Motor neuron (in vitro differentiated cells): Measurements from ENCODE around the gene PITPNM3. TPM values are rescaled to one million over a fixed set of nuclear protein-coding genes. Genes with fewer than 3 reads are reported as not detected.
"Not testable (repeated sequence)": the region's sequence is repeated elsewhere in the genome, so short reads cannot be mapped to it uniquely, and the experiment has no call there.

ENCODE experiments used
- ATAC-seq, 8 experiments: fragments of 200-7000 bp; cut with Tn5 transposase; replicated peaks in 6 of 8; 2 replicates each; pipeline ENCODE4 v1.8.0; 2021; ENCODE audit warnings: mild to moderate bottlenecking in 8 of 8, moderate library complexity in 8 of 8
- H3K27ac ChIP-seq, 2 donors: fragments of 250-450 bp; sonication (Bioruptor Pico); 2 replicates each; pipeline ENCODE4 v1.9.0; 2021; ENCODE audit warnings: antibody characterized with exemption in 2 of 2, mild to moderate bottlenecking in 2 of 2, moderate library complexity in 1 of 2
- H3K4me1 ChIP-seq, 2 donors: fragments of 250-450 bp; sonication (Bioruptor Pico); replicated peaks in 1 of 2; 2 replicates each; pipeline ENCODE4 v1.6.1; 2021; ENCODE audit warnings: antibody characterized with exemption in 2 of 2, mild to moderate bottlenecking in 2 of 2, moderate library complexity in 1 of 2
- H3K4me3 ChIP-seq, 5 donors: fragments of 250-450 bp; sonication (Bioruptor Pico); 2 replicates each; pipeline ENCODE4 v1.9.0; 2021; ENCODE audit warnings: antibody characterized with exemption in 5 of 5, mild to moderate bottlenecking in 5 of 5, moderate library complexity in 4 of 5
- WGBS, 10 experiments: fragments of 450-650 bp; shearing (Covaris generic); methylation state at CpG; one replicate each; pipeline ENCODE4 v1.0.0; 2022; 5-methylcytosine and 5-hydroxymethylcytosine counted together
- in situ Hi-C, 9 experiments: fragments of 400-800 bp; cut with MboI; loops; one replicate each; pipeline ENCODE4 v1.15.0; 2021; ENCODE audit warnings: low sequenced_read_pairs in 9 of 9, low pct_unique_long_range_greater_than_20kb in 2 of 9; ENCODE audit not compliant: unreplicated experiment in 9 of 9
- total RNA-seq, 8 experiments: library from RNA; unstranded; fragments of 300-600 nt; gene quantifications; 2 replicates each; pipeline versions ENCODE4 v1.2.3 to v1.2.4, GENCODE V29; 2022

PITPNM3 gene
- total RNA-seq, 8 experiments from 2014 or later, result 0.31 to 10.1 (median 1.7) TPM

DNA sequence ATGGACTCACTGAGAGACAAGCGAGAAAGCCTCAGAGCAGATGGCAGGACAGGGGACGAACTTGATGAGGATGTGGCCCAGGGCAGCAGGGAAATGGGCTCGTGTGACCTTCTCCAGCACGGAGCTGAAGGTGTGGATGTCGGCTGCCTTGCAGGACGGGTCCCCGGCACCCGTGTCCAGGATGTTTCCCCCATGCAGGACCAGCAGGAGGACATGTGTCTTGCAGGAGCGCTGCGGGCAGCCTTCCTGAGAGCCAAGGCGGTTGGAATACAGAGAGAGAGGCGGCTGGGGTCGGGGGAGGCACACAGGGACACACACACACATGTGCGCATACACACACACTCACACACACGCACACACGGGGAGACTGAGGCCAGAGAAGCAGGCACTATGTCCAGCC is 72.8 kb downstream of the PITPNM3 start:
- peaks cover 20 to 21% of the 10 kb centered on the region in 2 donors for H3K4me1 ChIP-seq
- in situ Hi-C loops, result no loop called here
- 40 to 100% (median 80%) methylated on average over 1 to 9 of the region's 16 CpGs; no CpG with 5 or more reads in 3 of the 10 experiments for WGBS, 10 experiments
- ATAC-seq, result no peak
- no peak overlapping the region for H3K4me3 ChIP-seq
- H3K27ac ChIP-seq, result no peak overlapping the region

DNA sequence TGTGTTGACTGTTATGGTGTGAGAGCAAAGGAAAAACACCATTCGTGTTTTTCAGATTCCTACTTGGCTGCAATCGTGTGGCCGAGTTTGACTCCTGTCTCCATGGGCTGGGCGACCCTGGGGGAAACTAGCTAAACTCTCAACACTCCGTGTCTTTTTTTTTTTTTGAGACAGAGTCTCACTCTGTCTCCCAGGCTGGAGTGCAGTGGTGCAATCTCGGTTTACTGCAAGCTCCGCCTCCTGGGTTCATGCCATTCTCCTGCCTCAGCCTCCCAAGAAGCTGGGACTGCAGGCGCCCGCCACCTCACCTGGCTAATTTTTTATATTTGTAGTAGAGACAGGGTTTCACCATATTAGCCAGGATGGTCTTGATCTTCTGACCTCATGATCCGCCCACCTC is 73.6 kb downstream of the PITPNM3 start:
- H3K4me3 ChIP-seq, H3K27ac ChIP-seq, ATAC-seq, in situ Hi-C loops: not testable (repeated sequence)
- peaks cover 23 to 28% of the 10 kb centered on the region in 2 donors for H3K4me1 ChIP-seq
- WGBS, 10 experiments, result 50 to 92% (median 85%) methylated on average over 2 to 4 of the region's 10 CpGs; no CpG with 5 or more reads in 6 of the 10 experiments

DNA sequence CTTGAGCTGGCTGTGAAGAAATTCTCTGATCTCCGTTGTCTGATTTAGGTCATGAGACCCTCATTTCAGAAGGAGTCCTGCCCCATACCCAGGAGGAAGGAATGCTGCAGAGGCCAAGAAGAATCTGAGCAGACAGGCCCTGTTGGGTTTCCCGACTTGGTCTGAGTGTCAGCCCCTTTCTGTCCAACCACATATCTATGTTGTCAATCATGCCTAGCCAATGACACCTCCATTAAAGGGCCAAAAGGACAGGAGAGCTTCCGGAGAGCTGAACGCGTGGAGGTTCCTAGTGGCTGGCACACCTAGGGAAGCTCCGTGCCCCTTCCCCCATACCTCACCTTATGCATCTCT is 74.3 kb downstream of the PITPNM3 start:
- WGBS, 10 experiments, result 0 to 100% (median 97%) methylated on average over 1 to 4 of the region's 6 CpGs; no CpG with 5 or more reads in 5 of the 10 experiments
- Histone ChIP-seq H3K4me3 (no peak overlapping the region), H3K27ac (no peak overlapping the region), H3K4me1 (peaks cover 26 to 35% of the 10 kb centered on the region in 2 donors)
- no peak for ATAC-seq
- in situ Hi-C loops, result no loop called here

DNA sequence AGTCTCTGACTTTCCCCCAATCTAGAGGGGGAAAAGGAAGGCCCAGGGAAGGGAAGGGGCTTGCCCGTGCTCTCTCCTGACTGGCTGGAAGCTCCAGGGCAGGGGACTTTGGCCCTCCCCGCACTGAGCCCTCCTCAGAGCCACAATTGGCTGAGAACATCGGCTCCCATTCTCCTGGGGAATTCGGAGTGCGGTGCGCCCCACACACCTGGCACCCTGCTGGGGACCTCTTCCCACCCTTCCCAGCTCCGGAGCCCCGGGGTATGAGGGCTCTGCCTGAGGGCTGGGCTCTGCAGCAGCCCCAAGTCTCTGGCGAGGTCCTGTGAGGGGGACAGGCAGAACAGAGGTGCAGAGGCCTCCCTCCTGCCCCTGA is 76.1 kb downstream of the PITPNM3 start:
- peak overlapping the region in 1 of 2 donors; percentile 10 for H3K27ac ChIP-seq
- 50 to 80% methylated on average over 1 to 2 of the region's 9 CpGs; no CpG with 5 or more reads in 8 of the 10 experiments for WGBS, 10 experiments
- peak in 5 of 8 experiments; percentile 9 to 26 (median 21) for ATAC-seq
- H3K4me3 ChIP-seq, result no peak overlapping the region
- in situ Hi-C loops, result no loop called here
- H3K4me1 ChIP-seq, result peaks cover 37 to 52% of the 10 kb centered on the region in 2 donors

DNA sequence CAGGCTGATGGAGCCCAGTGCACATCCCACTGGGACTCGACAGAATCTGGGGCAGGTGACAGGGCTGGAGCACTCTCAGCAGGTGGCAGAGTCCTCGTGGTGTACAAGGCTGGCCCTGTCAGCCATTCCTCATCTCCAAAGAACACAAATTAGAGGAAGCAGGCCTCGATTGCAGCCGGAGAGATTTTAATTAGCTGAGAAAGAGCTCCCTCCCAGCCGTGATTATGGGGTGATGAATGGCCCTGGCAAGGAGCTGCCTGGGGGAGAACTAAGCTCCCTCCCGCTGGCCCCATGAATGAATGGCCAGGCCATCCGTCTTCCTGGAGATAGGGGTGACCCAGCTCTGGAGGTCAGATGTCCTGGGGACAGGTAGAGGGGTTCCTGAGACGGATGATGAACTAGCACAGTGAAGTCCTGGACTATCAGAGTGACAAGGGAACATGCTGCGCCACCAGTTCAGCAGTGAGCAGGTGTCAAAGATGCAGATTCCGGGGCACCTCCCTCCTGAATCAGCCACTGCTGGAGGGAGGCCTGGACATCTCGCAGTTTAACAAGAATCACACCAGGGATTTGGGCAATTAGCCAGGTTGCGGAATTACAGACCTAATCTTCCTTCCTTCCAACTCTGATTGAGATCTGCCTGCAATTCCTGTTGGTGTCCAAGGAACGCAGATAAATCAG is 76.6 kb downstream of the PITPNM3 start:
- in situ Hi-C loops, result no loop called here
- peak in 6 of 8 experiments; percentile 41 to 83 (median 76) for ATAC-seq

DNA sequence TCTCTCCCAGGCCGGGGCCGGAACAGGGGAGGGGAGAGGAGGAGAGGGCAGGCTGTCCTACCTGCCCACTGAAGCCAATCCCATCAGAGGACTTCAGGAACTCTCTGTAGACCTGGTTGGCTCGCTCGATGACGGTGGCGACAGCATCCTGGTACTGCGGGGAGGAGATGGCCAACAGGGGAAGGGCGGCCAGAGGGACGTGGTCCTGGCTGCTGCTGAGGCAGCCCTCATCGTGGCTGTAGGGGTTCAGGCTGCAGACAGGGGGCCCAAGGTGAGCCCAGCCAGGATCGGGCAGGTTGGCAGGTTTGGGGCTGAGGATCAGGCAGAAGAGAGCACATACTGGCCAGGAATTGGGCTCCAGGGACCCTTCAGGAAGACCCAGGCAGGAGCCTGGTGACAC is 77.9 kb downstream of the PITPNM3 start:
- Histone ChIP-seq H3K4me1 (peaks cover 44 to 55% of the 10 kb centered on the region in 2 donors), H3K4me3 (no peak overlapping the region), H3K27ac (no peak overlapping the region)
- no peak for ATAC-seq
- in situ Hi-C loops, result no loop called here
- 50 to 92% (median 78%) methylated on average over 1 to 9 of the region's 11 CpGs; no CpG with 5 or more reads in 4 of the 10 experiments for WGBS, 10 experiments

More for the DNA sequence above, 76.6 kb downstream of the PITPNM3 start:
- Histone ChIP-seq H3K27ac (peak overlapping the region in 1 of 2 donors; percentile 1), H3K4me3 (no peak overlapping the region), H3K4me1 (peaks cover 42 to 55% of the 10 kb centered on the region in 2 donors)
- 0 to 80% (median 30%) methylated on average over 1 to 7 of the region's 13 CpGs; no CpG with 5 or more reads in 4 of the 10 experiments for WGBS, 10 experiments

DNA sequence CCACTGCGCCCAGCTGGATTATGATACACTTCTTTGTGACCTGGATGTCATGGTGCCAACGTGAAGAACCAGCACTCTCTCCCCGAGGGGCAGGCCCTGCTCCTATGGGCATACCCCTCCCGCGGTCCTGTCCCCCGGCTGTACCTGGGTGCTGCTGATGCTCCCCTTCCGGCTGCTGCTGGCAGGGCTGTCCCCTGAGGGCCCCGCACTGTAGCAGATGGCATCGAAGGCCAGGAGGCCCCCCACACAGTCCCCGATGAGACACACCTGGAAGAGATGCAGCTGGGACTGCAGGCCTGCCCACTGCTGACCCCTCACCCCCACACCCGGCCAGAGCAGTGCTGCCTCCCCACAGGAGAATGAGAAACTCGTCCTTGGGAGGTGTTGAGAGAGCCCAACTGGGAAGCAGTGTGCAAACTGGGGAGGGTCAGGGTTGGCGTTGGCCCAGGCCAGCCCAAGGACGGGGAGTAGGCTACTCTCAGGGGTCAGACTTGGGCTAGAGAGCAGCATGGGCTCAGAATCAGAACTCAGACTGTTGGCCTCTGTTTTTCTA is 78.4 kb downstream of the PITPNM3 start:
- 40 to 100% (median 72%) methylated on average over 1 to 5 of the region's 14 CpGs; no CpG with 5 or more reads in 6 of the 10 experiments for WGBS, 10 experiments
- in situ Hi-C loops, result no loop called here

DNA sequence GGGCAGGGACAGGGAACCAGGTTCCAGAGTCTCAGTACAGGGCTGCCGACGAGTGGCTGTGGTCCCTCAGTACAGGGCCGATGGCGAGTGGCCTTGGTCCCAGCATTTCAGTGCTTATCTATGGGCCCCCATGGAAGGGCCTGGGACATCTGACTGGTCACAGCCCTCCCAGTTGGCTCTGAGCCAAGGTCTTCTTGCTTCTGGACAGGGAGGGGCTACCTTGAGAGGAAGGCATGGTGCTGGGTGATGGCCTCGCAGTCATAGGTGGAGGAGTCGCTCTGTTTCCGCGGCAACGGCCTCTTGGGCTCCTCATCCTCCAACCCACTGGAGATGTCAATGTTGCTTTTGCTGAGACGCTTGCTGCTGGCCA is 79.6 kb downstream of the PITPNM3 start:
- WGBS, 10 experiments, result 60 to 97% (median 71%) methylated on average over 1 to 6 of the region's 10 CpGs; no CpG with 5 or more reads in 7 of the 10 experiments
- peak in 3 of 8 experiments; percentile 9 to 33 (median 23) for ATAC-seq
- no peak overlapping the region for H3K27ac ChIP-seq
- no peak overlapping the region for H3K4me3 ChIP-seq
- peaks cover 52 to 55% of the 10 kb centered on the region in 2 donors for H3K4me1 ChIP-seq
- in situ Hi-C loops, result no loop called here

More for the DNA sequence above, 78.4 kb downstream of the PITPNM3 start:
- H3K27ac ChIP-seq, result no peak overlapping the region
- H3K4me1 ChIP-seq, result peaks cover 49 to 55% of the 10 kb centered on the region in 2 donors
- ATAC-seq, result no peak
- no peak overlapping the region for H3K4me3 ChIP-seq

DNA sequence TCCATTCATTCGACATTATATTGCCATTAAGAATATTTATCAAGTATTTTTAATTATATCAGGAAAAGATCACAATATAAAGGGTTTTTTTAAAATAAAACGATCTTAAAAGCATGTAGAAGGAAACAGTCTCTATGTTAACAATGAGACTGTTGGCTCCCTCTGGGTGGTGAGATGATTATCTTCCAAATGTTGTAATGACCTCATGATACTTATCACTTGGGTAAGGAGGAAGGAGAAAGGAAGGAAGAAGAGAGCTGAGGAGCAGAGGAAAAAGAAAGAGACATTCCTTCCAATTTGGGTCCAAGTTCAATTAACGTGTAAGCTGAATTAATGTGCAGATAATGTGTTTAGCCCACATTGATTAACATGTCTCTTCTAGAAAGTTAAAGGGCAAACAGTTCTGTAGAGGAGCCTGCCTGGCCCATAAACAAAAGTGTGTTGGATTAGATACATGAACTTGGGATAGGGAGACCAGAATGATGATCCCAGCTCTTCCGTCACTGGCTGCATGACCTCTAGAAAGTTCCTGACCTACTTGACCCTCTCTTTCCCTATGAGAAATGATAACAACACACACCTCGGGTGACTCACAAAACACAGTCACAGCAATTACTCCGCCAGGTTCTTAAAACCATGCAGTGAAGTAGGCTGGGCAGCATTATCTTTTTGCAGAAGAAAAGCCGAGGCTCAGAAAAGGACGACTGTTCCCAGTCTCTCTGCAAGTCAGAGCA is 80.1 kb downstream of the PITPNM3 start:
- in situ Hi-C loops, result no loop called here

DNA sequence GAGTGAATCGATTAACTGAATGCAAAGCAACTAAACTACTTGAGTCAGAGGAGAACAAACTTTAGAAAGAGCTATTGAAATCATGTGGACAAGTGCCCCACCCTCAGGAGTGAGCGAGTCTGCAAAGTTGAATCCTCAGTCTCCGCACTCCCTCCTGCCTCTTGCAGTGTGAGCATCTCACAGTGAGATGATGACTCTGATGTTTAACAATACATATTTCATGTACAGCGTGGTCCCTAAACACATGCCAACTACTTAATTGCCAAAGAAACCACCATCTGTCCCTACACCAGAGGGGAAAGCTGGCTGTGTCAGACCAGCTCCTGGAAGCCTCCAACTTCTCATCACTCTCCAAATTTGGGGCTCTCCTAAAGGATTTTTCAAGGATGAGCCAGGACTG is 80.9 kb downstream of the PITPNM3 start:
- Histone ChIP-seq H3K27ac (no peak overlapping the region), H3K4me3 (no peak overlapping the region), H3K4me1 (peaks cover 49 to 53% of the 10 kb centered on the region in 2 donors)
- peak in 2 of 8 experiments; percentile 8 to 19 for ATAC-seq
- in situ Hi-C loops, result no loop called here
- 13 to 69% (median 43%) methylated on average over 1 to 2 of the region's 4 CpGs; no CpG with 5 or more reads in 6 of the 10 experiments for WGBS, 10 experiments

More for the DNA sequence above, 80.1 kb downstream of the PITPNM3 start:
- no peak for ATAC-seq
- 15 to 87% (median 67%) methylated on average over 1 to 7 of the region's 8 CpGs; no CpG with 5 or more reads in 1 of the 10 experiments for WGBS, 10 experiments
- Histone ChIP-seq H3K27ac (no peak overlapping the region), H3K4me3 (no peak overlapping the region), H3K4me1 (peaks cover 52 to 55% of the 10 kb centered on the region in 2 donors)

DNA sequence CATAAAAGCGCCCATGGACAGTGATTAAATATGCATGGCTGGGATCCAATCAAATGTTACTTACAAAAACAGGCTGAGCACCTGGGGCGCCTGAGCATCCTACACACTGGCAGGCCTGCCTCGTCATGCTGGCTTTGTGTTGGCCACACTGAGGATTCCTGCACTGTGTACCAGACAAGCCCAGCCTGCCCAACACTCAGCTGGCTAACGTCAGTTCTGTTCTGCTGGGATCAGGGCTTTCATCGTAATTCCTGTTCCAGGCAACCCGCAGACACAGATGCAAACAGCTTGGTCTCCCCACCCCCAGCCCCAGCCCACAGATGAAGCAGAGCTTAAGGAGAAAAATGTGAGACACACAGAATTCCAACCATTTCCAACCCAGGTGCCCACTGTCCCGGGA is 81.4 kb downstream of the PITPNM3 start:
- ATAC-seq, result peak in 2 of 8 experiments; percentile 45 to 51
- Histone ChIP-seq H3K4me3 (no peak overlapping the region), H3K27ac (no peak overlapping the region), H3K4me1 (peaks cover 44 to 48% of the 10 kb centered on the region in 2 donors)
- in situ Hi-C loops, result no loop called here
- WGBS, 10 experiments, result 0 to 67% (median 38%) methylated on average over 1 to 6 of the region's 7 CpGs; no CpG with 5 or more reads in 3 of the 10 experiments

DNA sequence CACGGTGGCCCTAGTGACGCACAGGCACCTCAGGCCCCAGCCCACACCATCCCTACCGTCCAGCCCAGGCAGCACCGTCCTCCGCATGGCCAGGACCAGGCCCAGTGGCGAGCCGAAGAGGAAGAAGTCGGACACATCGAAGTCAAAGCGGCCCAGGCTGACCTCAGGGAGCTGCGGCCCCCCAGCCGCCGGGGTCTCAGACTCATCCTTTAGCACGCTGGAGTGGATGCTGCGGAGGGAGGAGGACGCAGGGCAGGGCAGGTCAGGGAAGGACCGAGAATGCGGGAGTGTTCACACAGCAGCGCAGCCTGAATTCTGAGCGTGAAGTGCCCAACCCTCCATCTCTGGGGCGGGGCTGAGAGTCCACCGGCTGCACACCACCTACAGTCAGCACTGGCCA is 82.0 kb downstream of the PITPNM3 start:
- in situ Hi-C loops, result no loop called here
- 53 to 100% (median 88%) methylated on average over 1 to 7 of the region's 22 CpGs; no CpG with 5 or more reads in 5 of the 10 experiments for WGBS, 10 experiments
- ATAC-seq, result no peak
- no peak overlapping the region for H3K27ac ChIP-seq
- H3K4me3 ChIP-seq, result no peak overlapping the region
- H3K4me1 ChIP-seq, result peaks cover 39 to 42% of the 10 kb centered on the region in 2 donors
